RWPE2 (cell line): ENCODE data around the gene MAST2.

Experiments
- ATAC-seq: fragments of 200-7000 bp; cut with Tn5 transposase; 3 replicates; pipeline ENCODE4 v1.9.1; 2021; ENCODE audit warnings: low read depth
- DNase-seq: peaks from one replicate; pipeline ENCODE4 v3.0.0-alpha.2; 2020; ENCODE audit warnings: low spot score
- H3K27ac ChIP-seq: fragments of 450-650 bp; 2 replicates; pipeline ENCODE4 v1.5.1; 2017; ENCODE audit warnings: mild to moderate bottlenecking; ENCODE audit not compliant: poor library complexity, severe bottlenecking
- H3K27me3 ChIP-seq: fragments of 250-450 bp; sonication (Bioruptor Pico); 2 replicates; pipeline ENCODE4 v1.5.1; 2021; ENCODE audit warnings: mild to moderate bottlenecking, moderate library complexity; ENCODE audit not compliant: insufficient read depth, poor library complexity, severe bottlenecking
- H3K36me3 ChIP-seq: fragments of 250-450 bp; sonication (Bioruptor Pico); 2 replicates; pipeline ENCODE4 v1.5.1; 2020; ENCODE audit warnings: low read depth, mild to moderate bottlenecking, moderate library complexity
- H3K4me1 ChIP-seq: fragments of 250-450 bp; sonication (Bioruptor Pico); 2 replicates; pipeline ENCODE4 v1.5.1; 2021; ENCODE audit warnings: mild to moderate bottlenecking, moderate library complexity; ENCODE audit not compliant: insufficient read depth, poor library complexity, severe bottlenecking
- H3K4me3 ChIP-seq: fragments of 250-450 bp; sonication (Bioruptor Pico); 2 replicates; pipeline ENCODE4 v1.5.1; 2021; ENCODE audit warnings: mild to moderate bottlenecking, moderate library complexity; ENCODE audit not compliant: severe bottlenecking
- H3K9me3 ChIP-seq: fragments of 250-450 bp; sonication (Bioruptor Pico); 2 replicates; pipeline ENCODE4 v1.5.1; 2021; ENCODE audit warnings: mild to moderate bottlenecking, moderate library complexity; ENCODE audit not compliant: severe bottlenecking
- TF ChIP-seq, protein P1 (sequence below): fragments of 450-650 bp; IDR thresholded peaks from one replicate; pipeline ENCODE4 v1.5.1; 2017; ENCODE audit warnings: mild to moderate bottlenecking, moderate library complexity; ENCODE audit not compliant: poor library complexity, severe bottlenecking

MAST2 gene

DNA sequence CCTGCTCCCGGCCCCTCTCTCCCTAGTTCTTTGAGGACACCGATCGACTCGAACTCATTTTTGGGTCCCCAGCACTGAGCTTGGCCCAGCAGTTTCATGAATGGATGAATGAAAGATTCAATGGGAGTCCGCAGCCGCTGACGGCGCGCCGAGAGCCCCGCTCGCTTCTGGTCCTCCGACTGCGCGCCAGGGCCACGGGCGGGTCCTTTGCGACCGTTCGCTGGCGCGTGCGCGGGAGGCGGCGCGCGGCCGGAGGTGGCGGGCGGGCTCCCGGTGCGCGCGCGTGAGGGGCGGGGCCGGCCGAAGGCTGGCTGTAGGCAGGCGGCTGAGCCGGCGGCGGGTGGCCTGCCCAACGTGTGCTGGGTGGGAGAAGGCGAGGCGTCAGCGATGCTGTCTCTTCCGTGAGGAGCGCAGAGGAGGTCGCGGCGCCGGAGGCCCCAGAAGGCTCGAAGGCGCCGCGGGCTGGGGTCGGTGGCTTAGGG, at the start of gene MAST2:
Gene MAST2 (plus strand): TSS at position 314 of the 482 bp plus-strand sequence. CDS start 284 bp downstream, outside the sequence.
- H3K9me3 ChIP-seq = no peaks in the 10 kb centered on the region
- H3K36me3 ChIP-seq = peaks cover 12% of the 10 kb centered on the region
- DNase-seq (peak; percentile 86), ATAC-seq (peak; percentile 79)
- TF ChIP-seq, protein P1, sequence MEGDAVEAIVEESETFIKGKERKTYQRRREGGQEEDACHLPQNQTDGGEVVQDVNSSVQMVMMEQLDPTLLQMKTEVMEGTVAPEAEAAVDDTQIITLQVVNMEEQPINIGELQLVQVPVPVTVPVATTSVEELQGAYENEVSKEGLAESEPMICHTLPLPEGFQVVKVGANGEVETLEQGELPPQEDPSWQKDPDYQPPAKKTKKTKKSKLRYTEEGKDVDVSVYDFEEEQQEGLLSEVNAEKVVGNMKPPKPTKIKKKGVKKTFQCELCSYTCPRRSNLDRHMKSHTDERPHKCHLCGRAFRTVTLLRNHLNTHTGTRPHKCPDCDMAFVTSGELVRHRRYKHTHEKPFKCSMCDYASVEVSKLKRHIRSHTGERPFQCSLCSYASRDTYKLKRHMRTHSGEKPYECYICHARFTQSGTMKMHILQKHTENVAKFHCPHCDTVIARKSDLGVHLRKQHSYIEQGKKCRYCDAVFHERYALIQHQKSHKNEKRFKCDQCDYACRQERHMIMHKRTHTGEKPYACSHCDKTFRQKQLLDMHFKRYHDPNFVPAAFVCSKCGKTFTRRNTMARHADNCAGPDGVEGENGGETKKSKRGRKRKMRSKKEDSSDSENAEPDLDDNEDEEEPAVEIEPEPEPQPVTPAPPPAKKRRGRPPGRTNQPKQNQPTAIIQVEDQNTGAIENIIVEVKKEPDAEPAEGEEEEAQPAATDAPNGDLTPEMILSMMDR = no peak
- peak within 1 kb of the TSS; percentile 79 for H3K27ac ChIP-seq
- H3K27me3 ChIP-seq = no peaks in the 10 kb centered on the region
- H3K4me1 ChIP-seq = peaks cover 7% of the 10 kb centered on the region
- peak within 1 kb of the TSS; percentile 95 for H3K4me3 ChIP-seq

DNA sequence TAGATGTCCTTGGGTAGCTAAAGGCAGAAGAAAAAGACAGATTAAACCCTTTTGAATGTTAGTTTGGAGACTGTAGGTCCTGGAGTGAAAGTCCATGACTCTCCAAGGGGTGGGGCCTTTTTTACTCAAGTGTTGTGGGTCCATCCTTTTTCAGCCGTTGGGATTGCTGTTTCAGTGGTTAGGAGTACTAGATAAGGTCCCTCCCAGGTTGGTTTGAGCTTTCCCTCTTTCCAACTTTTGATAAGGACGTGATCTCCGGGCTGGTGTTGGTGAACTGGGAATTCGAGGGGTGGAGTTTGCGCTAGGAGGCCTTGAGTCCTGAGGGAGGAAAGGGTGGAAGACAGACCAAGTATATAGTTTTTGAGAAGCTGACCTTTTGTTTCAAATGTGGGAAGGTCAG, 47.7 kb upstream of the MAST2 start:
- no peaks in the 10 kb centered on the region for H3K9me3 ChIP-seq
- H3K27me3 ChIP-seq = no peaks in the 10 kb centered on the region
- H3K4me3 ChIP-seq = no peak overlapping the region
- no peaks in the 10 kb centered on the region for H3K4me1 ChIP-seq
- TF ChIP-seq, protein P1 = no peak
- H3K27ac ChIP-seq = no peak overlapping the region
- no peaks in the 10 kb centered on the region for H3K36me3 ChIP-seq
- no peak for DNase-seq
- no peak for ATAC-seq

GRCh38 chr1:45762291-45762690, 41.1 kb upstream of the MAST2 start:
- Histone ChIP-seq H3K27ac (no peak overlapping the region), H3K27me3 (no peaks in the 10 kb centered on the region), H3K9me3 (no peaks in the 10 kb centered on the region), H3K4me3 (no peak overlapping the region), H3K36me3 (no peaks in the 10 kb centered on the region), H3K4me1 (no peaks in the 10 kb centered on the region)
- TF ChIP-seq, protein P1 = no peak
- no peak for DNase-seq
- ATAC-seq = no peak

DNA sequence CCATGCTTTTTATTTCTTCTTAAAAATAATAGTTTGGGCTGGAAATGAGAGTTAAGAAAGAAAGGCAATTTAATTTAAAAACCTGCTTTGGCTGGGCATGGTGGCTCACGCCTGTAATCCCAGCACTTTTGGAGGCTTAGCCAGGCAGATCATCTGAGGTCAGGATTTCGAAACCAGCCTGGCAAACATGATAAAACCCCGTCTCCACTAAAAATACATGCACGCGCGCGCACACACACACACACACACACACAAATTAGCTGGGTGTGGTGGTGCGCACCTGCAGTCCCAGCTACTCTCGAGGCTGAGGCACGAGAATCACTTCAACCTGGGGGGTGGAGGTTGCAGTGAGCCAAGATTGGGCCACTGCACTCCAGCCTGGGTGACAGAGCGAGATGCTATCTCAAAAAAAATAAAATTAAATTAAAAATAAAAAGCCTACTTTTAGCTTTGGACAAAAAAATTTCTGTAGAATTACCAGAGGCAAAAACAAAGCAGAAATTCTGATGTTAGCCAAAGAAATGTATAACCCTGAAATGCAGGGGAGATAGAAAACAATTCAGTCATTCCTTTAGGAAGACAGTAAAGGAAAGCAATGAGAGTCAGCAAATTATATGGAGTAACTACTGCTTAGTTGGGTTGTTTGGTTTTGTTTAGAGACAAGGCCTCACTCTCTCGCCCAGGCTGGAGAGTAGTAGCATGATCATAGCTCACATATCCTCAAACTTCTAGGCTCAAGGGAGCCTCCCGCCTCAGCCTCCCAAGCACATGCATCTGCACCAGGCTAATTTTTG, 37.2 kb upstream of the MAST2 start:
- Histone ChIP-seq H3K27me3 (no peaks in the 10 kb centered on the region), H3K9me3 (no peaks in the 10 kb centered on the region), H3K4me3 (no peak overlapping the region), H3K4me1 (no peaks in the 10 kb centered on the region), H3K27ac (no peak overlapping the region), H3K36me3 (no peaks in the 10 kb centered on the region)
- ATAC-seq (no peak), DNase-seq (no peak)
- TF ChIP-seq, protein P1 = no peak

DNA sequence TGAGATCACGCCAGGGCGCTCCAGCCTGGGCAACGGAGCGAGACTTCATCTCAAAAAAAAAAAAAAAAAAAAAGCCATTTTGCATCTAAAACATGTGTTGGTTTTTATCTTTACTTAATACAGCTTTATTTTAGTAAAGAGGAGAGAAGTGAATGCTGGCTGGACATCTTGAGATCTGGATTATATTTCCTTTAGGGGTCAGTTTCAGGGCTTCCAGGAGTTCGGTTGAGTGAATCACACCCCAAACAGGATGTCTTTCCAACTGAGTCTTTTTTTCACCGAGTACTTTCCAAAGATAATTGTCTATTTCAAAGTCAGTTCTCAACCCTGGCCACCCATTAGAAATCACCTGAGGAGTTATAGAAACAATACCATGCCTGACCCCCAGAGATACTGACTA, 36.4 kb upstream of the MAST2 start:
- H3K36me3 ChIP-seq = no peaks in the 10 kb centered on the region
- TF ChIP-seq, protein P1 = no peak
- H3K27me3 ChIP-seq = no peaks in the 10 kb centered on the region
- H3K4me1 ChIP-seq = no peaks in the 10 kb centered on the region
- no peak overlapping the region for H3K4me3 ChIP-seq
- no peaks in the 10 kb centered on the region for H3K9me3 ChIP-seq
- H3K27ac ChIP-seq = no peak overlapping the region
- DNase-seq = no peak
- ATAC-seq = no peak
